GM23248 (cell line): ENCODE results near the gene PXDN. TPM values are rescaled to one million over a fixed set of nuclear protein-coding genes. Genes with fewer than 3 reads are reported as not detected.

ENCODE experiments used
- DNase-seq: peaks from one replicate; pipeline ENCODE4 v3.0.0-alpha.2; 2015
- H2AFZ ChIP-seq: fragments of 200-600 bp; sonication (generic); 2 replicates; pipeline ENCODE4 v1.6.1; 2016; ENCODE audit warnings: antibody characterized with exemption
- H3F3A ChIP-seq: fragments of 200-600 bp; sonication (generic); 2 replicates; pipeline ENCODE4 v1.6.1; 2016; ENCODE audit warnings: mild to moderate bottlenecking, antibody characterized with exemption, mixed run types; ENCODE audit not compliant: insufficient read depth
- H3K27ac ChIP-seq: fragments of 200-600 bp; sonication (generic); 2 replicates; pipeline ENCODE4 v1.5.1; 2016; ENCODE audit warnings: mild to moderate bottlenecking
- H3K27me3 ChIP-seq: fragments of 200-600 bp; sonication (generic); replicated peaks from 2 replicates; pipeline ENCODE4 v1.6.1; 2016; ENCODE audit warnings: mild to moderate bottlenecking; ENCODE audit not compliant: insufficient read depth
- H3K36me3 ChIP-seq: fragments of 200-600 bp; sonication (generic); 2 replicates; pipeline ENCODE4 v1.6.1; 2016; ENCODE audit warnings: low read depth, mild to moderate bottlenecking
- H3K4me1 ChIP-seq: fragments of 200-600 bp; sonication (generic); 2 replicates; pipeline ENCODE4 v1.6.1; 2016; ENCODE audit warnings: mild to moderate bottlenecking; ENCODE audit not compliant: insufficient read depth
- H3K4me2 ChIP-seq: fragments of 200-600 bp; sonication (generic); one replicate; pipeline ENCODE4 v1.6.1; 2016; ENCODE audit warnings: mild to moderate bottlenecking; ENCODE audit not compliant: unreplicated experiment
- H3K4me3 ChIP-seq: fragments of 200-600 bp; sonication (generic); 2 replicates; pipeline ENCODE4 v1.5.1; 2016; ENCODE audit warnings: mild to moderate bottlenecking
- H3K79me2 ChIP-seq: fragments of 200-600 bp; sonication (generic); 2 replicates; pipeline ENCODE4 v1.6.1; 2016; ENCODE audit warnings: mild to moderate bottlenecking; ENCODE audit not compliant: insufficient read depth
- H3K9ac ChIP-seq: fragments of 200-600 bp; sonication (generic); 2 replicates; pipeline ENCODE4 v1.6.1; 2016; ENCODE audit warnings: mild to moderate bottlenecking
- H3K9me2 ChIP-seq: fragments of 200-600 bp; sonication (generic); 2 replicates; pipeline ENCODE4 v1.6.1; 2016; ENCODE audit warnings: mixed run types, mild to moderate bottlenecking, moderate library complexity; ENCODE audit not compliant: insufficient read depth
- H3K9me3 ChIP-seq: fragments of 200-600 bp; sonication (generic); one replicate; pipeline ENCODE4 v1.6.1; 2017; ENCODE audit warnings: low read depth
- H4K20me1 ChIP-seq: fragments of 200-600 bp; sonication (generic); 2 replicates; pipeline ENCODE4 v1.6.0; 2016; ENCODE audit not compliant: insufficient read depth
- EZH2 ChIP-seq: fragments of 200-600 bp; sonication (generic); IDR thresholded peaks from 2 replicates; pipeline ENCODE4 v1.6.1; 2018; ENCODE audit warnings: antibody characterized with exemption, mild to moderate bottlenecking; ENCODE audit not compliant: insufficient read depth, poor library complexity, severe bottlenecking
- EZH2phosphoT487 ChIP-seq: fragments of 200-600 bp; sonication (generic); IDR thresholded peaks from 2 replicates; pipeline ENCODE4 v1.6.1; 2018; ENCODE audit warnings: antibody characterized with exemption, moderate library complexity, mild to moderate bottlenecking, low read depth; ENCODE audit not compliant: insufficient read depth
- WGBS, 2 experiments: methylation state at CpG; one replicate each; pipeline ENCODE4 v1.1.6; 2015 to 2017; ENCODE audit warnings: low lambda C conversion rate in 2 of 2, low coverage in 1 of 2; ENCODE audit errors: missing lambda C conversion rate in 2 of 2; 5-methylcytosine and 5-hydroxymethylcytosine counted together
- in situ Hi-C: fragments of 300-500 bp; cut with MboI; formaldehyde crosslinking; loops from 2 replicates; pipeline ENCODE4 v1.15.0; 2020
- polyA plus RNA-seq: library from polyadenylated mRNA; unstranded; fragments of >200 nt; fragmentation: Nextera tagmentation; extraction: Ambion mirVana; gene quantifications from 2 replicates; pipeline ENCODE4 v1.2.1, GENCODE V29; 2016
- total RNA-seq: library from RNA; depleted of rRNA; stranded (reverse); fragments of >200 nt; shearing (Covaris generic); gene quantifications from 2 replicates; pipeline ENCODE4 v1.2.3, GENCODE V29; 2014

The PXDN gene
- total and polyA plus RNA-seq, 2 experiments from 2014 or later = 222 to 263 TPM

DNA sequence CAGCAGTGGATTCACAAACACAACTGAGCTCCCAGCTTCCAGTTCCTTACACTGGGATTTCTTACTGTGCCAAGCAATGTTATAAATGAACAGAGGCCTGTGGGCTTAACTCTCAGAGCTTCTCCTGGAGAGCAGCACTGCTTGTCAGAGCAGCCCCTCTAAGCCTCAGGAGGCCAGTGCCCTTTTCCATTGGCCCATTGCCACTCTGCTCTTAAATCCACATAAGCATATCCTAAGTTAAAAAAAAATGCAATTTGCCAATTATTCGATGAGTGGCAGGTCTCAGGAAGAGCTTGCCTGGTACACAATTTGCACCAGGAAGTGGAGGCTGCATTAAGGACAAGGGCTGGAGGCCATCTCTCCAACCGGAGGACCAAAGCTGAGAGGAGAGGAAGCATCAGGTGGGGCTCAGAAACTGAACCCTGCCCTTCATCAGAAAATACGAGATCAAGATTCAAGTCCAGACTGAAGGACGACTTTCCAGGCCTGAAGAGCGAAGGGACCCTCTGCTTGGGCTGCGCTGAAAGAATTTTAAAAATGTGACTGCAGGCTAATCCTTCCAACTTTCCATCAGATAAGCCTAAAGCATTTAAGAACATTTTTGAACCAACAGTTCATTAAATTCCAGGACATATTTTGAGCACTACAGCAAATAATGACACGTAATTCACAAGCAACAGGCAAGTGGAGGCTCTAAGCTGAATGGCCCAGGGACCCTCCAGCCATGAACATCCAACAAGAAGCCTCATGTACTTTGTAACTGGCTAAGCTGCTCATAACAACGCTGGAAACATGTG lies 28.4 kb upstream of the PXDN start:
- Histone ChIP-seq H2AFZ (no peak overlapping the region), H4K20me1 (no peaks in the 10 kb centered on the region), H3K9me3 (no peaks in the 10 kb centered on the region), H3K36me3 (no peaks in the 10 kb centered on the region), H3F3A (no peaks in the 10 kb centered on the region), H3K4me2 (no peak overlapping the region), H3K27ac (no peak overlapping the region), H3K27me3 (peaks cover 8% of the 10 kb centered on the region), H3K9ac (no peak overlapping the region), H3K9me2 (no peaks in the 10 kb centered on the region), H3K4me1 (no peaks in the 10 kb centered on the region), H3K4me3 (no peak overlapping the region), H3K79me2 (no peaks in the 10 kb centered on the region)
- DNase-seq = no peak
- TF ChIP-seq EZH2 (no peak), EZH2phosphoT487 (no peak)
- in situ Hi-C loops = no loop called here
- 83 to 84% methylated on average over 8 of the region's 8 CpGs for WGBS, 2 experiments

DNA sequence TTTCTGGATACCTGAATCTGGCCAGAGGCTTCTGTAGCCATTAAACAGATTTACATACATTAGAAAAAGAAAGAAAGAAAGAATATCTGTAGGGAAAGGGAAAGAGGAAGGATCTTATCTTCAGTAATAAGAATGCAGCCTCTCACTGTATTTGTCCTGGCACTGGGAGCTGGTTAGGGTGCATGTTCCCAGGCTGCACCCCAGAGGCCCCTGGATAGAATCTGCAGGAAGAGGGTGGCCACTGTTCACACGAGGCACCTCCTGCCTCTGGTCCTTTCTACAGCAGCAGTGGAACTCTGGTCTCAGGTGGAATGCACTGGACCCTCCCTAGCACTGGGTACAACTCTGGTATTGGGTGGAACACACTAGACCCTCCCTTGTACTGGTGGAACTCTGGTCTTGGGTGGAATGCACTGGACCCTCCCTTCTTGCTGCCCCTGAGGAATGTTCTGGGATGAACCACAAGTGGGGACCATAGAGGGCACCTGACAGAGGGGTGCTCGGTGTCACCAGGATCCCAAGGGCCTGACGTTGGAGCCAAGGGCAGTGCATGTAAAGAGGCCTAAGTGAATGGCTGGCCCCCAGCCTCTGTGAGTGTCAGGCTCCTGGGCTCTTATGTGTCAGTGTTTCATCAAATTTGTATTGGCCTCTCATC lies 27.4 kb upstream of the PXDN start:
- Histone ChIP-seq H3K36me3 (no peaks in the 10 kb centered on the region), H3K4me3 (no peak overlapping the region), H3K4me1 (no peaks in the 10 kb centered on the region), H2AFZ (no peak overlapping the region), H3F3A (no peaks in the 10 kb centered on the region), H3K27me3 (no peaks in the 10 kb centered on the region), H3K4me2 (no peak overlapping the region), H4K20me1 (no peaks in the 10 kb centered on the region), H3K79me2 (no peaks in the 10 kb centered on the region), H3K9me2 (no peaks in the 10 kb centered on the region), H3K27ac (no peak overlapping the region), H3K9ac (no peak overlapping the region), H3K9me3 (no peaks in the 10 kb centered on the region)
- WGBS, 2 experiments = 66 to 77% methylated on average over 3 of the region's 3 CpGs
- no peak for TF ChIP-seq EZH2phosphoT487
- no peak for TF ChIP-seq EZH2
- DNase-seq = no peak
- in situ Hi-C loops = no loop called here

DNA sequence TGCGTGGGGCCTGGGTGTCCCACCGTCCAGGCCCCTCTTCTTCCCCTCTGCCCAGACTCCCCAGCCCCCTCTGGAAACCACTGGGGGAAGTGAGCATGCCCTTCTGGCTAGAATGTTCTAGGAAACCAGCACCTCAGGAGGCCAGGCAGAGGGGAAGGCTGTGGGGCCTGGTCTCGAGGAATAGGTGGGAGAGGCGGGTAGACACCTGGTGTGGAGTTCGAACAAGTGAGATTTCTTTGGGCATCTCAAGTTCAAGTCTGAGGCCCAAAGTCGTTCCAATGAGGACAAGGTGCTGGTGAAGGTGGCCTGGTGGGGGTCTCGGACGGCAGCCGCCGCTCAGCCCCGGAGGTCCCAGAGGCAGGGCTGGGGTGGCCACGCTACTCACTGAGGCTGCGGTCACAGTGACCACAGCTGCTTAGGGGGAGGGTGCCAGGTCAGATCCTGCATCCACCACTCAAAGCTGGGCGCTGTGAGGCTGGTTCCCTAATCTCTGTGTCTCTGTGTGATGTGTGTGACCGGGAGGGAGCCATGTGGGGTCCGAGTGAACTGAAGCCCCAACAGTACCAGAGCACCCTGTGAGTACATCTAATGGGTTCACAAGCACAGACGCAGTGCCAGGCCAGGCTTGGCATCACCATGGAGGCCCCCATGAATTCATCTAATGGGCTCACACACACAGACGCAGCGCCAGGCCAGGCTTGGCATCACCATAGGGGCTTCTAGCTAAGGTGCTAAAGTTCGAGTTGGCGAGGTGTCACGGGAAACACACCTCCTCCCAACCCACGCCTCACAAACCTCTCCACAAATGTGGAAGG lies 26.5 kb upstream of the PXDN start:
- no peaks in the 10 kb centered on the region for H3K79me2 ChIP-seq
- no peaks in the 10 kb centered on the region for H3K9me2 ChIP-seq
- in situ Hi-C loops = no loop called here
- no peaks in the 10 kb centered on the region for H3F3A ChIP-seq
- DNase-seq = no peak
- H3K36me3 ChIP-seq = no peaks in the 10 kb centered on the region
- no peak overlapping the region for H2AFZ ChIP-seq
- no peaks in the 10 kb centered on the region for H3K27me3 ChIP-seq
- no peaks in the 10 kb centered on the region for H4K20me1 ChIP-seq
- no peak overlapping the region for H3K27ac ChIP-seq
- WGBS, 2 experiments = 83 to 85% methylated on average over 23 of the region's 23 CpGs
- TF ChIP-seq EZH2phosphoT487 (no peak), EZH2 (no peak)
- H3K9me3 ChIP-seq = no peaks in the 10 kb centered on the region
- H3K9ac ChIP-seq = no peak overlapping the region
- H3K4me2 ChIP-seq = no peak overlapping the region
- H3K4me1 ChIP-seq = no peaks in the 10 kb centered on the region
- H3K4me3 ChIP-seq = no peak overlapping the region

DNA sequence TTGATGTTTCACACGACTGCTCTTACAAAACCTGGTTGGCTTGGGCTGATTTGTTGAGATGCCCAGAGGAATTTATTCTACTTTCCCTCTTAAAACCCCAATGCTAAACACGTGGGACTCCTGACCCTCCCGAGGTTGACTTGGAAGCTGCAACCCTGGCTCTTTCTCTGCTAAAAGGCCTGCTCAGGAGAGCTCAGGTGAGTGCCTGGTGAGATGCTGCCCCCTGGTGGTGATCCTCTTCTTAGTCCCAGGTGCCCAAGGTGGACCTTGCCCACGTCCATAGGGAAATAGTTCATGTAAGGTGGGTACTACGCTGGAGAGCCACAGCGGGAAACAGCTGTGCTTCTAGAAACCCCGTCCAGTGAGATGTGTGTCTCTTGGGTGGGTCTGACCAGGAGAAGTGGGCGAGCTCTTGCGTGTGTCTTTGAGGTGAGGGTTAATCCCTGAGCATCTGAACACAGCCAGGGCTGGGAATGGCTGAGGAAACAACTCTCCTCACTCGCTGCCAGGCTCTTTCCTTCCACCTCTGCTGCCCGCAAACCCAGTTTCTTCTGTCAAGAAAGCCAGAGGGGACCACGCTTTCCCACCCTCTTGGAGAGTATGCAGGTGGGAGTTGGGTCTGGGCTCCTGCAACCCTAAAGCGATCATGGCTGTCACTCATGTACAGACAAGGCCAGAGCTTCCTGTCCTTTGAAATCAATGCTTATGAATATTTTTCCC lies 25.5 kb upstream of the PXDN start:
- H2AFZ ChIP-seq = no peak overlapping the region
- DNase-seq = peak; percentile 57

More for the DNA sequence above, 25.5 kb upstream of the PXDN start:
- no peak for TF ChIP-seq EZH2
- TF ChIP-seq EZH2phosphoT487 = no peak
- Histone ChIP-seq H3K9ac (no peak overlapping the region), H3K27me3 (no peaks in the 10 kb centered on the region), H3F3A (no peaks in the 10 kb centered on the region), H3K27ac (no peak overlapping the region), H3K4me2 (no peak overlapping the region), H4K20me1 (no peaks in the 10 kb centered on the region), H3K36me3 (no peaks in the 10 kb centered on the region), H3K9me2 (no peaks in the 10 kb centered on the region), H3K4me3 (no peak overlapping the region), H3K9me3 (no peaks in the 10 kb centered on the region), H3K4me1 (no peaks in the 10 kb centered on the region), H3K79me2 (no peaks in the 10 kb centered on the region)
- in situ Hi-C loops = no loop called here
- 64 to 65% methylated on average over 13 of the region's 13 CpGs for WGBS, 2 experiments
